Activated CD4-positive, alpha-beta T cell treated with anti-CD3 and anti-CD28 coated beads, Interleukin-2, amount 50 U/mL, for 1 hour (primary cell): ENCODE measurements around the gene OR11H7.
"Not testable (repeated sequence)": the region's sequence is repeated elsewhere in the genome, so short reads cannot be mapped to it uniquely, and the experiment has no call there.

Experiments
- DNase-seq: peaks from one replicate; pipeline ENCODE4 v3.0.0-alpha.2; 2020

OR11H7 gene

DNA sequence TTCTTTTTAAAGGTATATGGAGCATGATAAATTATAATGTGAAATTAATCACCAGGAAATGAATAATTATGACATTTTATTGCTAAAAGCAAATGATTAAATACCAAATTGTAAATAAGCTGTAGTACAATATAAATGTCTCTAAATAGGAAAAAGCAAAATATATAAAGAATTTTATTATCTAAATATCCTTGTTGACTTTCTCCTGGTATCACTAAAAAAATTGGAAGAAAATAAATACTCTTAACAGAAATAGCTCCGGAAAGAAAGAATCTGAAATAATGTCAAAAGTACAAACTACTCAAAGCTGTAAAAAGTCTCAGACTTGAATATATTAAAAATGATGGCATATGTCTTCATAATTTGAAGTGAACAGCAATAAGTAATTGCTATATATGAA lies at the start of gene OR11H7:
Gene OR11H7 (plus strand): TSS at position 301 of the 400 bp plus-strand sequence.
- DNase-seq, result no peak

DNA sequence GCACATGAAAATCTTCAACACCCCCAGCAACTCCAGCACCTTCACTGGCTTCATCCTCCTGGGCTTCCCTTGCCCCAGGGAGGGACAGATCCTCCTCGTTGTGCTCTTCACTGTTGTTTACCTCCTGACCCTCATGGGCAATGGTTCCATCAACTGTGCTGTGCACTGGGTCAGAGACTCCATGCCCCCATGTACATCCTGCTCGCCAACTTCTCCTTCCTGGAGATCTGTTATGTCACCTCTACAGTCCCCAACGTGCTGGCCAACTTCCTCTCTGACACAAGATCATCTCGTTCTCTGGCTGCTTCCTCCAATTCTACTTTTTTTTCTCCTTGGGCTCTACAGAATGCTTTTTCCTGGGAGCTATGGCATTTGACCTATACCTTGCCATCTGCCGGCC lies 49.6 kb upstream of the OR11H7 start:
- no peak for DNase-seq

DNA sequence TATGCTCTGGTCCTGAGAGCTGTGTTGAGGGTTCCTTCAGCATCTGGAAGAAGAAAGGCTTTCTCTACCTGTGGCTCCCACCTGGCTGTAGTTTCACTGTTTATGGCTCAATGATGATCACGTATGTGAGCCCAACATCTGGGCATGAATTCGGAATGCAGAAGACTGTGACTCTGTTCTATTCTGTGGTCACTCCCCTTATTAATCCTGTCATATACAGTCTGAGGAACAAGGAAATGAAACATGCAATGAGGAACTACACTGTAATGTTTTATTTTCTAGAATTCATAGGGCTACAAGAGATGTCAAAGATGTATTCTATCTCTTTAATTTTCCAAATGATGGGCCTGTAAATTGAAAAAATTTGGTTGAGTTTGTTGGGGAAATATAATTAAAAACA lies 48.9 kb upstream of the OR11H7 start:
- no peak for DNase-seq

DNA sequence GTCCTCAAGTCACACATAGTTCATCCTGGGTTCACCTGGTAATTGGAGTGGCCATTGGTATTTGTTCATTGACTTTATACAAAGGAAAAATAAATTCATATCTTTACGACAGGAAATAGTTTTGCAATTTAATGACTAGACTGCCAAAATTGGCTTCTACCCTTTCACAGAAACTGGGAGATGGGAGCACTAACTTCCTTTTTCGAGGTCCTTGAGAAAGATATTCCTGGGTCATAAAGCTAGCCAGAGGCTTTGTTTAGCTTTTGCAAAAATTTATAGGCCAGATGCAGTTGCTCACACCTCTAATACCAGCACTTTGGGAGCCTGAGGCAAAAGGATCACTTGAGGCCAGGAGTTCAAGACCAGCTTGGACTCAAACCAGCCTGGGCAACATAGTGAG lies 48.3 kb upstream of the OR11H7 start:
- no peak for DNase-seq

DNA sequence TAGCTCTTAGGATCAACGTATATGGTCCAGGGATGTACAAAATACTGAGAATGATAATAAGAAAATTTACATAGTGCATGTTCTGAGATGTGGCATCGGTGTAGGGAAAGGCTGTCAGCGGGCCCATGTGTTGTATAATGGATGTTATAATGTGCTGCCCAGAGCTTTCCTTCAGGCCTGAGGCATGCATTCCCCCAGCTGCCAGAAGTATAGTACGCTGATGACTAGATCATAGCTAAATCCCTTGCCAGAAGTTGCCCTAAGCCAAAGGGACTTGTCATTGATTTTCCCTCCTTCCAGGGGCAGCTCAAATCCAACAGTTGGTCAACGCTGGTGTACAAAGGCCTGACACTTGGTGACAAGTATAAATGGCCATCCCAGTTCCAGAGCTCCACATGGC lies 44.6 kb upstream of the OR11H7 start:
- no peak for DNase-seq

DNA sequence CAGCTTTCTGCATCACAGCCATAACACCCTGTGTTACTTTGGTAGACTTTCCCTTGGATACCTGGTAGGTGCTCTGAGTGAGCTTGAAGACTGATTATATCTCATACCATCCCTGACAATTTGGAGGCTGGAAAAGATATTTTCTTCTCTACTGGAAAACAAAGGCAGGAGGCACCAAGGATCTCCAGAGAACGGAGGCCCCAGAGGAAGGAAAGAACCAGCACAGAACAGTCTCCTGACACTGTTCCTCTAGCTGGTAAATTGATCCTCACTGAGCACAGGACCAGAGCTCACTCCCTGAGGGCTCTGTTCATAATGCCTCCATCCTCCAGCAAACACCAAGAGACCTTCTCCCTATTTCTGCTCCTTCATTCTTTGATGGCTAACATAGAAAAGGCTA lies 38.2 kb upstream of the OR11H7 start, which contains the start of gene OR11G2:
Gene OR11G2 (plus strand): TSS at position 301 of the 400 bp plus-strand sequence. CDS start 6,542 bp downstream, outside the sequence.
- no peak for DNase-seq

DNA sequence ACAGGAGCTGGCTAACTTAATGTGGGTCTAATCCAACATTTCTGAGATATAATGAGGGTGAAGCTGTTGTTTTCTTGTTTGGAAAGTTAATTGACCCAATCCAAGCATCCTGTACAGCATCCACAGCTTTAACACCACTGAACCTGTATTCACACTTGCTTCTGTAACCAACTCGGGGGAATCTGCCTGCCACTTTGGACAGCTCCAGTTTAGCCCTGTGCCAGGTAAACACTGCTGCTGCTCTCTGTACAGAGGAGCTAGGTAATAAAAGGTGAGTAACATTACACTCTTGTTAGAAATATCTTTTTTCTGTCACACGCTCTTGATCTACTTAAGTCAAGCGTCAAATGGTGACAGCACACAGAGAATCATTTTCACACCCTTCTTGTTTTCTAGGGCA lies 37.4 kb upstream of the OR11H7 start:
- no peak for DNase-seq

DNA sequence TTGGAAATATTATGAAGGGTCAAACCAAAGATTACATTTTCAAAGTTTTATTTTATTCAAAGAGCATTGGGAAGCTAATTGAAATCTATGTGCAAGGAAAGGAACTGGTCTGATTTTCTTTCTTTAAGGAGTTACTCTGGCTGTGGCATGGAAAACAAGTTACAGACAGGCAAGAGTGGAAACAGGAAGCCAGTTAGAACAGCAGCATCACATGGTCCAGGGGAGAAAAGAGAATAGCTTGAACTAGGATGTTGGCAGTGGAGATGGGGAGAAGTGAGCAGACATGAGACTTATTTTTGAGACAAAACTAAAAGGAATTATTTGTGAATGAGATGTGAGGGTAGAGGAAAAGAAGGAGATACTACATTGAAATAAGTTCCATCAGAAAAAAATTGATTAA lies 34.7 kb upstream of the OR11H7 start:
- no peak for DNase-seq

DNA sequence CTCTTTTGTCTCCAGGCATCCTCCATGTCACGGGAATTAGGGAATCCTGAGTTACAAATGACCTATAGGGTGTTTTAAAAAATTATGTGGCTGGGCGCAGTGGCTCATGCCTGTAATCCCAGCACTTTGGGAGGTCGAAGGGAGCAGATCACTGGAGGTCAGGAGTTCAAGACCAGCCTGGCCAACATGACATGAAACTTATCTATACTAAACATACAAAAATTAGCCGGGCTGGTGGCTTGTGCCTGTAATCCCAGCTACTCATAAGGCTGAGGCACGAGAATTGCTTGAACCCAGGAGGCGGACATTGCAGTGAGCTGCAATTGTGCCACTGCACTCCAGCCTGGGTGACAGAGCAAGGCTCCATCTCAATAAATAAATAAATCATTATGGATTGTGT lies 33.6 kb upstream of the OR11H7 start:
- DNase-seq, result not testable (repeated sequence)

DNA sequence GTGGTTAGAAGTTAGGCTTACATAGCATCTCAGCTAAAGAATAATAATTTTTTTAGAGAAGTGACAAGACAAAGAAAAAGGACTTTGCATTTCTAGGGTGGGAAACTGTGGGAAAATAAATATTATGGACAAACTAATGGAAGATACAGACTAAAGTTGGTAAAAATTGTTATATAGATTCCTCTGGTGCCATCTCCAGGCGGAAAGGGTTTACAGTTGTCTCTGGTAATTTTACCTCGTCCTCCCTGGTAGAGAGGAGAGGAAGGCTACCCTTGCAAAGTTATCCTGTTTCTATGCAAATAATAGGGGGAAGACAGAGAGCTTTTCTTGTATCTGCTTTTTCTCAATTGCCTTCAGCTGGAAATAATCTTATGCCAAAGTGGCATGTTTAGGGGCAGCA lies 32.9 kb upstream of the OR11H7 start:
- DNase-seq, result no peak

DNA sequence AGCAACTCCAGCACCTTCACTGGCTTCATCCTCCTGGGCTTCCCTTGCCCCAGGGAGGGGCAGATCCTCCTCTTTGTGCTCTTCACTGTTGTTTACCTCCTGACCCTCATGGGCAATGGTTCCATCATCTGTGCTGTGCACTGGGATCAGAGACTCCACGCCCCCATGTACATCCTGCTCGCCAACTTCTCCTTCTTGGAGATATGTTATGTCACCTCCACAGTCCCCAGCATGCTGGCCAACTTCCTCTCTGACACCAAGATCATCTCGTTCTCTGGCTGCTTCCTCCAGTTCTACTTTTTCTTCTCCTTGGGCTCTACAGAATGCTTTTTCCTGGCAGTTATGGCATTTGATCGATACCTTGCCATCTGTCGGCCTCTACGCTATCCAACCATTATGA lies 31.3 kb upstream of the OR11H7 start:
- DNase-seq, result no peak

DNA sequence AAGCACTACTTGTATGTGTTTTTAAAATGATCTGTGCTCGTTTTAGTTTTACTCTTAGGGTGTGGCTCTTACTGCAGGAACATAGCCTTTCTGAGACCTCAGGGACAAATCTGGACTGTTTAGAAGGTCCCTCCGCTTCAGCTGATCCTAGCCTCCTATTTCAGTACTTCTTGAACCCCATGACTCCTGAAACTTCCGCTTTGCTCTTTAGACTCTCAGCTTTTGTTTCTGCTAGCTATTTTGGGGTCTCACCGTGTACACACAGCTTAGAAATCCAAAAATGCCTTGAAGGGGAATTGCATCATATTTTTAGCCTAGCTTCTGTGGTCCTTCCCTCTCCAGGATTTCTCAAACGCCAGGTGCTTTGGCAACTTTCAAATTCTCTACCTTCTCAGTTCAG lies 29.8 kb upstream of the OR11H7 start:
- DNase-seq, result no peak

DNA sequence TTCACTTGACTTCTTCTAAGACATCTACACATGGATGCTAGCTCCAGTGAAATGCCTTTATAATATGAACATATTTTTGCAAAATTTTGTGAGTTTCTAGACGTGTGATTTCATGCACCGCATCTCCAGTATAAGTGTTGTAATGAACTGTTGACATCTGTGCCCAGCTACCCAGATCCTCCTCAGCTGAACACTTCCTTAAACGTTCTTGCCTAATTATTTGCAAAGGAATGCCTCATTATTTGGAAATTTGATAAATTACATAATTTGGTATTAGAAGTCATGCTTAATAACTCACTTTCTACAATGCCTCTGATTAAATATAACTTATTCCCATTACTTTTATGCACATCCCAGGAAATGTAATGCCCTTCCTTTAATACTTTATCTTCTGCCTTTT lies 24.1 kb upstream of the OR11H7 start:
- DNase-seq, result no peak

DNA sequence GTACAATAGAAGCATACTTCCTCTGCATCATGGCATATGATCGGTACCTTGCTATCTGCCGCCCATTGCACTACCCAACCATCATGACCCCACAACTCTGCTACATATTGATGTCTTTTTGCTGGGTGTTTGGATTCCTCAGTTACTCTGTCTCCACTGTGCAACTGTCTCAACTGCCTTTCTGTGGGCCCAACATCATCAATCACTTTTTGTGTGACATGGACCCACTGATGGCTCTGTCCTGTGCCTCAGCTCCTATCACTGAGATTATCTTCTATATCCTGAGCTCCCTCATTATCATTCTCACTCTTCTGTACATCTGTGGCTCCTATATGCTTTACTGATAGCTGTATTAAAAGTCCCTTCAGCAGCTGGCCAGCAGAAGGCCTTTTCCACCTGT lies 19.2 kb upstream of the OR11H7 start:
- no peak for DNase-seq

DNA sequence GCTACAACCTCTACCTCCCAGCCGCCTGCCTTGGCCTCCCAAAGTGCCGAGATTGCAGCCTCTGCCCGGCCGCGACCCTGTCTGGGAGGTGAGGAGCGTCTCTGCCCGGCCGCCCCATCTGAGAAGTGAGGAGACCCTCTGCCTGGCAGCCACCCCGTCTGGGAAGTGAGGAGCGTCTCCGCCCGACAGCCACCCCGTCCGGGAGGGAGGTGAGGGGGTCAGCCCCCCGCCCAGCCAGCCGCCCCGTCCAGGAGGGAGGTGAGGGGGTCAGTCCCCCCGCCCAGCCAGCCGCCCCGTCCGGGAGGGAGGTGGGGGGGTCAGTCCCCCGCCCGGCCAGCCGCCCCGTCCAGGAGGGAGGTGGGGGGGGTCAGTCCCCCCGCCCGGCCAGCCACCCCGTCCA lies 16.4 kb upstream of the OR11H7 start:
- not testable (repeated sequence) for DNase-seq

DNA sequence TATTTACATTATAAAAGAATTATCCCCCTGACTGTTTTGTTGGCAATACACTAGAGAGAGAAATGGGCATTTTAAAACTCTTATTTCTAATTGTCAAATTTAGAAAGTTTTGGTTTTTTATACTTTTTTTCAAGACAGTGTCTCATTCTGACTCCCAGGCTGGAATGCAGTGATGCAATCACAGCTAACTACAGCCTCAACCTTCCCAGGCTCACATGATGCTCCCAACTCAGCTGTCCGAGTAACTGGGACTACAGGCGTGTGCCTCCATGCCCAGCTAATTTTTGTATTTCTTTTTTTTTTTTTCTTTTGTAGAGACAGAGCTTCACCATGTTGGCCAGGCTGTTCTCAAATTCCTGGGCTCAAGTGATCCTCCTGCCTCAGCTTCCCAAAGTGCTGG lies 13.6 kb upstream of the OR11H7 start:
- DNase-seq, result no peak

DNA sequence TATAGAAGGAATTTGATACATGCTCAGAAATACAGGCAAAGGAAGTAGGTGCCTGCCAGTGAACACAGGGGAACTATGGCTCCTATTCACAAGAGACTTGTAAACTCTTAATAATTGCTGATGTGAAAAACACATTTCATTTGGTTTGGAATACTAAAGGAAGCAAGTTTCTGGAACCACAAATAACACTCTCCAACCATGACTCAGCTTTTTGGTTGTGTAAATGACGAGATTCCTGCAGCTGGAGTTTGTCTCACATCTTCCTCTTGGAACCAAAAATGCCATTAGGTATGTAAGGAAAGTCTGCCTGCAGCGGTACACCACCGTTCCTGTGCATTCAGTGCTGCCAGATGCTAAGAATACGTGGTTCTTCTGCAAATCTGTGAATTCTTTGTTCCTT lies 9.7 kb upstream of the OR11H7 start:
- DNase-seq, result no peak

DNA sequence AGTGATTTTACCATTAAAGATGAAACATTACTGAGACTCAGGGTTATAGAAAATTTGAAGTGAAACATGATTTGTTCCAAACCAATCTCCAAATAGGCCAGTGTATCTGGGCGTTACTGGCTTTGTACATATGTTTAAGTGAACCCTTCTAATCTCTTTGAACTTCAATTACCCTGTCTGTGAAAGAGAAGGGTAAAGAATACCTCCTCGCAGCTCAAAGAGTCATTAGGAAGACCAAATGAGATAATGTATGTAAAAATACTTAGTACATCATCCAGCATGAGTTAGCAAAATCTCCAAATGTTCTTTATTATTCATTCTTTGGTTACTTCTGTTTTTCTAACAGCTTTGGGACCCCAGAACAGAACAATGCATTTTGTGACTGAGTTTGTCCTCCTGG lies 5.4 kb upstream of the OR11H7 start, which contains the start of gene OR11H6:
Gene OR11H6 (plus strand): TSS at position 301 of the 400 bp plus-strand sequence. CDS start 0 bp downstream, at position 301.
- DNase-seq, result no peak

DNA sequence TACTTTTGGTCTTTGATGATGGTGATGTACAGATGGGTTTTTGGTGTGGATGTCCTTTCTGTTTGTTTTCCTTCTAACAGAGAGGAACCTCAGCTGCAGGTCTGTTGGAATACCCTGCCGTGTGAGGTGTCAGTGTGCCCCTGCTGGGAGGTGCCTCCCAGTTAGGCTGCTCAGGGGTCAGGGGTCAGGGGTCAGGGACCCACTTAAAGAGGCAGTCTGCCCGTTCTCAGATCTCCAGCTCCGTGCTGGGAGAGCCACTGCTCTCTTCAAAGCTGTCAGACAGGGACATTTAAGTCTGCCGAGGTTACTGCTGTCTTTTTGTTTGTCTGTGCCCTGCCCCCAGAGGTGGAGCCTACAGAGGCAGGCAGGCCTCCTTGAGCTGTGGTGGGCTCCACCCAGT lies 6.6 kb downstream of the OR11H7 start:
- not testable (repeated sequence) for DNase-seq

DNA sequence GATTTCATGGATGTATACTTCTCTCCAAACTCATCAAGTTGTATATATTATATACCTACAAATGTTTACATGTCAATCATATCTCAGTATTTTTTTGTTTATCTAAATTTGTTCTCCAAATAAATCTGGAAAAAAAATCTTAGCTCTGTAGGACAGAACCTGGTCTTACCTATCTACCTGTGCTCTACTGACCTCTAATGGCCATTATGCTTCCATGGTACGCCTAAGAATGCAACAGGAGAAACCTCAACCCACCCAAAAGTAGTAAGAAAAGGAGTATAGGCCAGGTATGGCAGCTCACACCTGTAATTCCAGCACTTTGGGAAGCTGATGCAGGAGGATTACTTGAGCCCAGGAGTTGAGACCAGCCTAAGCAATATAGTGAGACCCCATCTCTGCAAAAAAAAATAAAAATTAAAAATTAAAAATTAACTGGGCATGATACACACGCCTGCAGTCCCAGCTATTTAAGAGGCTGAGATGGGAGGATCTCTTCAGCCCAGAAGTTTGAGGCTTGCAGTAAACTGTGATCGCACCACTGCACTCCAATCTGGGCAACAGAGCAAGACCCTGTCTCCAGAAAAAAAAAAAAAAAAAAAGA lies 19.0 kb downstream of the OR11H7 start:
- no peak for DNase-seq

DNA sequence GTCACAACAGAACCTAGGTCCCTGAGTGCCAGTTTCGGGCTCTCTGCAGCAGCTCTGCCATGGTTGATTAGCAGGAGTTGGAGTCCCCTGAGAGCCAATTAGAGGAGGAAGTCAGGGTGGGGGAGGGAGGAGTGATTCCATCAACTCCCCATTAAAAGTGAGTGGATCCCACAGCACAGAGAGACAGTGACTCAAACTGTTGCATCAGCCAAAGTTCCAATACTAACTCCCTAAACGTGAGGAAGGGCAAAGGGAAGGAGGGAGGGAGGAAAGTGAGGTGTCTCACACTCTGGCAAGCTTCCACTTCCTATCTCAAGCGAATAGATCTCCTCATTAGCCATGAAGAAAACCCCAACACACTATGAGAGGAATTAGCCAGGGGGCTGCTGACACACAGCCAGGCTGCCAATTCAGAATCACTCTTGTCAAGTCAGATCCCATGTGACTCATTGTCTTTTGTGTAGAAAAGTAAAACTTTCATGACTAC lies 33.9 kb downstream of the OR11H7 start:
- DNase-seq, result no peak

DNA sequence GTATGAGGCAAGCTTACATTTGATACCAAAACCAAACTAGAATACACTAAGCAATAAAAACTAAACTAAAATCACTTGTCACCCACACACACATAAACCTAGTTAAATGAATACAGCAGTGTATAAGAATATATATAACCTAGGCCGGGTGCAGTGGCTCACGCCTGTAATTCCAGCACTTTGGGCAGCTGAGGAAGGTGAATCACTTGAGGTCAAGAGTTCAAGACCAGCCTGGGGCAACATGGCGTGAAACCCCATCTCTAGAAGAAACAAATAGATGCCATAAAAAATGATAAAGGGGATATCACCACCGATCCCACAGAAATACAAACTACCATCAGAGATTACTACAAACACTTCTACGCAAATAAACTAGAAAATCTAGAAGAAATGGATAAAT lies 35.6 kb downstream of the OR11H7 start:
- DNase-seq, result not testable (repeated sequence)

DNA sequence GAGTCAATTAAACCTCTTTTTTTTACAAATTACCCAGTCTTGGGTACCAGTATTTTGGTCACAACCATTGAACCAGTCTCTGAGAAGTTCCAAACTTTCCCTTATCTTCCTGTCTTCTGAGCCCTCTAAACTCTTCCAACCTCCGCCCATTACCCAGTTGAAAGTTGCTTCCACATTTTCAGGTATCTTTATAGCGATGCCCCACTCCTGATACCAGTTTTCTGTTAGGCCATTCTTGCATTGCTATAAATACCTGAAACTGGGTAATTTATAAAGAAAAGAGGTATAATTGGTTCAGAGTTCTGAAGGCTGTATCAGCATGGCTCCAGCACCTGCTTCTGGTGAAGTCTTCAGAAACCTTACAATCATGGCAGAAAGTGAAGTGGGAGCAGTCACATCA lies 45.3 kb downstream of the OR11H7 start:
- DNase-seq, result no peak

DNA sequence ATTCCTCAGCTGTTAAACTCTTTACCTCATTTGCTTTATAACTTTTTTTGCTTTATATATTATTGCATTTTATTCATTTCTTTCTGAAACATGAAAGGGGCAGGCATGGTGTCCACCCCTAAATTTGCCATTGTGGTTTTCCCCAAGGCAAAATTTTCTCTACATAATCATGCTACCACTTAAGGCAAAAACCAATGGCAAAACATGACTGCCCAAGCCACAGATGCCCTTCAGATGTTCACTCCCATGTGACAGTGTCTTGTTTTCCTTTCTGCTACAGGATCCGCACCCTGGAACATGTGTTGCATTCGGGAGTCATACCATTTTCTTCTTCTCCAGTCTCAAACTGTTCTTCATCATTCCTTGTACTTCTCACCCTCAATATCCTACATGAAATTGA lies 48.6 kb downstream of the OR11H7 start:
- DNase-seq, result no peak

DNA sequence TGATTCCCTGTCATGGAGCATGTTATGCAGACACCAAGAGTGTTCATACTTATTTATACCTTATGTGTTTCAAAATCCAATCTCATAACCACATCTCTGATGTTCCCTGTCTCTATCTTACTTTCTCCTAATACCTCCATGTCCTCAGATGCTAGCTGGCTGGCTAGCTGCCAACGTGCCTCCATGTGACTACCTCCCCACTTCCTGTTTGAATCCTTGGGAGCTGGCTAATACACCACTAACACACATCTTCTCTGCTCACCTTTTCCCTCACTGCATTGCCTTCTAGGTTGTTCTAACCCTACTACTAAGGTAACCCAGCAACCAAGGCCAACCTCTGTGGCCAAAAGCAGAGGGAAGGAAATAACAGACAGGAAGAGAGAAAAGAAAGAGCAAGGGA lies 49.6 kb downstream of the OR11H7 start:
- peak; percentile 8 for DNase-seq
